CD4-positive, CD25-positive, alpha-beta regulatory T cell (primary cell): Measurements from ENCODE around the gene NPAS2. TPM values are rescaled to one million over a fixed set of nuclear protein-coding genes. Genes with fewer than 3 reads are reported as not detected.

Experiments used
- ATAC-seq, 2 donors: fragments of 150-1000 bp; cut with Tn5 transposase; one replicate each; pipeline ENCODE4 v1.10.0; 2021; ENCODE audit warnings: low read depth in 2 of 2, moderate number of reproducible peaks in 2 of 2, moderate library complexity in 1 of 2
- DNase-seq, 3 donors: peaks; one replicate each; pipeline versions ENCODE4 v3.0.0 to v3.0.0-alpha.2; 2012 to 2022; ENCODE audit warnings: mixed read lengths in 1 of 3
- H3K27ac ChIP-seq: one replicate; pipeline ENCODE4 v1.7.0; 2013; ENCODE audit warnings: mild to moderate bottlenecking, low read length; ENCODE audit not compliant: insufficient read depth, poor library complexity, severe bottlenecking
- H3K27me3 ChIP-seq: one replicate; pipeline ENCODE4 v1.7.0; 2013; ENCODE audit warnings: low read length; ENCODE audit not compliant: control insufficient read depth, insufficient read depth
- H3K36me3 ChIP-seq: one replicate; pipeline ENCODE4 v1.7.0; 2013; ENCODE audit warnings: mild to moderate bottlenecking, low read length, moderate library complexity; ENCODE audit not compliant: control insufficient read depth, insufficient read depth
- H3K4me1 ChIP-seq: 2 replicates; pipeline ENCODE4 v1.7.0; 2013; ENCODE audit warnings: mild to moderate bottlenecking, low read length; ENCODE audit not compliant: insufficient read depth, control insufficient read depth, poor library complexity, severe bottlenecking
- H3K4me3 ChIP-seq: one replicate; pipeline ENCODE4 v1.7.0; 2013; ENCODE audit warnings: low read depth, mild to moderate bottlenecking, low read length, moderate library complexity
- H3K9me3 ChIP-seq, 2 experiments: 1 replicate in 1 of 2; 2 replicates in 1 of 2; pipeline ENCODE4 v1.7.0; 2013; ENCODE audit warnings: low read length in 2 of 2, mild to moderate bottlenecking in 1 of 2, moderate library complexity in 1 of 2; ENCODE audit not compliant: control insufficient read depth in 2 of 2
- H3K27ac Mint-ChIP-seq, 3 donors: one replicate each; pipeline ENCODE4 v1.8.0; 2020 to 2022; ENCODE audit warnings: mild to moderate bottlenecking in 3 of 3, mixed read lengths in 3 of 3, moderate library complexity in 2 of 3
- H3K27me3 Mint-ChIP-seq: one replicate; pipeline ENCODE4 v1.8.0; 2022; ENCODE audit warnings: mild to moderate bottlenecking, mixed read lengths
- H3K36me3 Mint-ChIP-seq: one replicate; pipeline ENCODE4 v1.8.0; 2020; ENCODE audit warnings: mixed read lengths
- H3K4me1 Mint-ChIP-seq, 4 donors: one replicate each; pipeline ENCODE4 v1.8.0; 2020 to 2022; ENCODE audit warnings: mixed read lengths in 4 of 4, mild to moderate bottlenecking in 1 of 4
- H3K4me3 Mint-ChIP-seq, 4 donors: one replicate each; pipeline ENCODE4 v1.8.0; 2020 to 2022; ENCODE audit warnings: mild to moderate bottlenecking in 4 of 4, mixed read lengths in 4 of 4, moderate library complexity in 3 of 4
- H3K9me3 Mint-ChIP-seq, 7 donors: one replicate each; pipeline ENCODE4 v1.8.0; 2020 to 2022; ENCODE audit warnings: mixed read lengths in 7 of 7, mild to moderate bottlenecking in 3 of 7, moderate library complexity in 2 of 7
- polyA plus RNA-seq, 4 donors: library from polyadenylated mRNA; unstranded; fragments of 300-500 nt; fragmentation: Illumina TruSeq; gene quantifications; one replicate each; pipeline ENCODE4 v1.2.3, GENCODE V29; 2021
- total RNA-seq: library from RNA; stranded (reverse); gene quantifications from one replicate; pipeline ENCODE4 v1.2.3, GENCODE V29; 2022

NPAS2 gene
- total and polyA plus RNA-seq, 5 donors from 2014 or later, result 0.22 to 0.72 (median 0.54) TPM; not detected in 1

DNA sequence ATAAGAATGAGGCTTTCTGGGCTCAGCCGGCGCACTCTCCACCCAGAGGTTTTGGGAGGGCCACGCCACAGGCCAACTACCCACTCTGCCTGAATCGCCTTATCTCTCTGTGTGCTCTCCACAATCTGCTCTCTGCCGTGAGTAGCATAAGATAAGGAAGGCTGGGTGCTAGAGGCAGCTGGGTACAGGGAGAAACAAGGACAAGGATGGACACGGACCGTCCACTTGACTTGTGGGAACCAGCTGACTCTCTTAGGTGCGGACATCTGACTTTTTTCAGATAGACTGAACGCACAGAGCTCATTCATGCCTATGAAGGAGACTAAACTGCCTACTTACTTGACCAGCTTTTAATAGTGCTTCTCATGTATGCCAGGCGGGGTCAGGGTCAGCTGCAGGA lies 14.3 kb downstream of the NPAS2 start:
- no peak for ATAC-seq
- Histone ChIP-seq H3K27me3 (peaks cover 2% of the 10 kb centered on the region), H3K4me3 (no peak overlapping the region), H3K9me3 (no peaks in the 10 kb centered on the region), H3K36me3 (no peaks in the 10 kb centered on the region), H3K4me1 (no peaks in the 10 kb centered on the region), H3K27ac (no peak overlapping the region)
- no peak overlapping the region for H3K4me3 Mint-ChIP-seq
- no peaks in the 10 kb centered on the region for H3K27me3 Mint-ChIP-seq
- no peaks in the 10 kb centered on the region for H3K36me3 Mint-ChIP-seq
- H3K4me1 Mint-ChIP-seq, result peaks cover 0 to 4% (median 0%) of the 10 kb centered on the region in 4 donors
- no peak overlapping the region for H3K27ac Mint-ChIP-seq
- no peak for DNase-seq
- peaks cover 0 to 3% (median 0%) of the 10 kb centered on the region in 7 donors for H3K9me3 Mint-ChIP-seq

DNA sequence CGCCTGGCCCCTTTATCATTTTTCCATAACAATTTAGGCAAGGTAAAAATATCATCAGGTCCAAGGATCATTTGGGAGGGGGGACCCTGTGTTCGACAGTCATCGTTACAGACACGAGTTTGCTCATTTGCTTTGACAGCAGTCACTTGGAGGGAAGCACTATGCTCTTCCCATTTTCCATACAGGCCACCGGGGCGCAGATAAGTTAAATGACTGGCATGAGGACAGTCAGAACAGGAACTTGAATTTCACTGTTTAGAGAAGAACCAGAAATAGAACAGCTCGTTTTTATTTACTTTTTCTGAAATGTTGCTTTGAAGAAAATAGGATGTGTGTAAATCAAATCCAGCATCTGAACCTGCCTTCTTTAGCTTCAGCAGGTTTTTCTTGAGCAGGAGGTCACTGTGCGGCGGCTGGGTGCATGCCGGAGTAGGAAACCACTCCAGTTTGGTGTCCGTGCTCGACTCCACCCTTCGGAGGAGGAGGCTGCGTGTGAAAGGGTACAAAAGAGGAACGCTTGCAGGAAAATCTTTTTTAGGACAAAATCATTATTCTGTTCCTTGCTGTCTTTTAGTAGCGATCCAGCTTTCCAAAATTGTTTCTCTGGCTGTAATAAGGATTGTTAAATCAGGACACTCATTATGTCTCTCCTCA lies 15.2 kb downstream of the NPAS2 start:
- H3K27me3 ChIP-seq, result peaks cover 2% of the 10 kb centered on the region
- Mint-ChIP-seq H3K27ac (no peak overlapping the region), H3K4me3 (no peak overlapping the region), H3K36me3 (no peaks in the 10 kb centered on the region), H3K4me1 (peaks cover 0 to 4% (median 0%) of the 10 kb centered on the region in 4 donors), H3K27me3 (no peaks in the 10 kb centered on the region), H3K9me3 (peaks cover 0 to 3% (median 0%) of the 10 kb centered on the region in 7 donors)
- no peaks in the 10 kb centered on the region for H3K4me1 ChIP-seq
- no peak for ATAC-seq
- H3K4me3 ChIP-seq, result no peak overlapping the region
- H3K36me3 ChIP-seq, result no peaks in the 10 kb centered on the region
- DNase-seq, result no peak
- H3K27ac ChIP-seq, result no peak overlapping the region
- no peaks in the 10 kb centered on the region for H3K9me3 ChIP-seq

DNA sequence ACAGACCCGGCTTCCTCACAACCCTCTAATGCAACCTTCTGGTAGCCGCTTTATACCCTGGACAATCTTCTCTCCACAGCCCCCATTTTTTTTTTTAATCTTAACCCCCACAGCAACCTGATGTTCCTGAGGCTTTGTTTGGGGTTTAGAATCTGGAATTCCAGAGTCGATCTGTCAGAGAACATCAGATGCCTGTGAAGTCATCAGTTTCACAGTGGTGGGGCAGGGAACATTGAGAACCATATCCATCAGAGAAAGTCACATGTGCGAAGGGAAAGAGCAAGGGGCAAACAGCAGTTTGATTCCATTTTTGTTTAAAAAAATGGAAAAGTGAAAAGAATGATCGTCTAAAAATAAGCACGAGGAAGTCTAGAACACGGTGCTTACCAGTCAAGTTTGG lies 20.6 kb downstream of the NPAS2 start:
- no peak overlapping the region for H3K27ac Mint-ChIP-seq

DNA sequence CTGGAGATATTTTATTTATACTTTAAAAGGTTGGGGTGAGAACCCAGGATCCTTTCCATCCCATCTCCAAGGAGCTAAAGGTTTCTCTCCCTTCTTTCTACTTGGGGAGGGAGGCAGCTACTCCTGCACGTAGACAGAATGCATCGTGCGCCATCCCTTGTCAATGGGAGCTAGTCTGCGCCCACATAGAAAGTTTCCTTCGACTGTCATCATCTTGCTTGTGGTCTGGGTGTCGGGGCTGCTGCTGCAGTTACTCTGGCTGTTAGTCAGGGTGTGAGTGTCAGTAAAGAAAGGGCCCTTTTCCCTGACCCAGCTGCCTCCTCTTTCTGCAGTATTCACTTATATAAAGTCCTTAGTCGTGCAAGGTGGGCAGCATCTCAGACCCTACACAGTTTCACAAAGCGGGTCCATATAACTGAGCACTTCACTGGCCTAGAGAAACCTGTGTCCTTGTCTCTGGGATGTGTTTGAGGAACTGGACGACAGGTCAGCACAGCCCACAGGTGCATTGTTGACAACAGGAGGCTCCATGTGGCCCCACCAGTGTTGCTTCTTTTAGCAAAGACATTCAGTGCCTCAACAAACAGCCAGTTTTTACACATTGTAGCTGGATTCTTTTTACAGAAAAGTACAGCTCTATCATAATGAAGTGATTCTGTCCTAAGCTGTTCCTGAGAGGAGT lies 22.4 kb downstream of the NPAS2 start:
- ATAC-seq (no peak), DNase-seq (no peak)
- Mint-ChIP-seq H3K27me3 (peaks cover 6% of the 10 kb centered on the region), H3K9me3 (peaks cover 0 to 6% (median 0%) of the 10 kb centered on the region in 7 donors), H3K4me3 (no peak overlapping the region), H3K36me3 (peaks cover 3% of the 10 kb centered on the region), H3K4me1 (no peaks in the 10 kb centered on the region), H3K27ac (no peak overlapping the region)
- H3K27ac ChIP-seq, result no peak overlapping the region
- no peaks in the 10 kb centered on the region for H3K4me1 ChIP-seq
- H3K27me3 ChIP-seq, result peaks cover 4% of the 10 kb centered on the region
- no peaks in the 10 kb centered on the region for H3K9me3 ChIP-seq
- no peak overlapping the region for H3K4me3 ChIP-seq
- H3K36me3 ChIP-seq, result no peaks in the 10 kb centered on the region

More for the DNA sequence above, 20.6 kb downstream of the NPAS2 start:
- ATAC-seq (no peak), DNase-seq (no peak)
- no peaks in the 10 kb centered on the region for H3K36me3 ChIP-seq
- H3K4me1 ChIP-seq, result no peaks in the 10 kb centered on the region
- H3K9me3 ChIP-seq, result no peaks in the 10 kb centered on the region
- peaks cover 3% of the 10 kb centered on the region for H3K36me3 Mint-ChIP-seq
- H3K4me3 ChIP-seq, result no peak overlapping the region
- H3K4me3 Mint-ChIP-seq, result no peak overlapping the region
- peaks cover 2% of the 10 kb centered on the region for H3K27me3 ChIP-seq
- H3K9me3 Mint-ChIP-seq, result peaks cover 0 to 6% (median 0%) of the 10 kb centered on the region in 7 donors
- no peaks in the 10 kb centered on the region for H3K4me1 Mint-ChIP-seq
- H3K27ac ChIP-seq, result no peak overlapping the region
- peaks cover 6% of the 10 kb centered on the region for H3K27me3 Mint-ChIP-seq

DNA sequence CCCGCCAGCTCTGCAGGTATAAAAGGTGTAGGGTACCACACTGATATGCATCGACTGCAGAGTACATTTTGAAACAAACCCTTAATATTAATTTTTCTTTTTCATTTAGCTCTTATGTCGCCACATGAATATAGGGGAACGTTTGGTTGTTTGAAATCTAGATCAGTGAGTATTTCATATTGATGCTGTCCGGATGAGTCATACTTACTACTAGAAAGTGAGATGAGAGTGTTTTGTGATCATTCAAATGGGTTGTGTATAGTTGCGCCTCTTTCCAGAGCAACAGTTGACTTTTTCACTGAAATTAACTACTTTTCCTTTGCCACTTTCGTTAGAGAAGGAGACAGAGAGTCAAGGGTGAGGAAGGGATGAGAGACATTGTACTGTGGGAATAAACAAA lies 24.6 kb downstream of the NPAS2 start:
- H3K9me3 Mint-ChIP-seq, result peaks cover 0 to 6% (median 0%) of the 10 kb centered on the region in 7 donors
- H3K4me3 Mint-ChIP-seq, result no peak overlapping the region
- DNase-seq, result no peak
- H3K27me3 Mint-ChIP-seq, result peaks cover 9% of the 10 kb centered on the region
- H3K4me1 Mint-ChIP-seq, result no peaks in the 10 kb centered on the region
- no peak for ATAC-seq
- no peaks in the 10 kb centered on the region for H3K4me1 ChIP-seq
- H3K27me3 ChIP-seq, result peaks cover 7% of the 10 kb centered on the region
- no peaks in the 10 kb centered on the region for H3K9me3 ChIP-seq
- no peak overlapping the region for H3K27ac ChIP-seq
- H3K36me3 Mint-ChIP-seq, result peaks cover 3% of the 10 kb centered on the region
- H3K27ac Mint-ChIP-seq, result no peak overlapping the region
- no peak overlapping the region for H3K4me3 ChIP-seq
- H3K36me3 ChIP-seq, result no peaks in the 10 kb centered on the region

DNA sequence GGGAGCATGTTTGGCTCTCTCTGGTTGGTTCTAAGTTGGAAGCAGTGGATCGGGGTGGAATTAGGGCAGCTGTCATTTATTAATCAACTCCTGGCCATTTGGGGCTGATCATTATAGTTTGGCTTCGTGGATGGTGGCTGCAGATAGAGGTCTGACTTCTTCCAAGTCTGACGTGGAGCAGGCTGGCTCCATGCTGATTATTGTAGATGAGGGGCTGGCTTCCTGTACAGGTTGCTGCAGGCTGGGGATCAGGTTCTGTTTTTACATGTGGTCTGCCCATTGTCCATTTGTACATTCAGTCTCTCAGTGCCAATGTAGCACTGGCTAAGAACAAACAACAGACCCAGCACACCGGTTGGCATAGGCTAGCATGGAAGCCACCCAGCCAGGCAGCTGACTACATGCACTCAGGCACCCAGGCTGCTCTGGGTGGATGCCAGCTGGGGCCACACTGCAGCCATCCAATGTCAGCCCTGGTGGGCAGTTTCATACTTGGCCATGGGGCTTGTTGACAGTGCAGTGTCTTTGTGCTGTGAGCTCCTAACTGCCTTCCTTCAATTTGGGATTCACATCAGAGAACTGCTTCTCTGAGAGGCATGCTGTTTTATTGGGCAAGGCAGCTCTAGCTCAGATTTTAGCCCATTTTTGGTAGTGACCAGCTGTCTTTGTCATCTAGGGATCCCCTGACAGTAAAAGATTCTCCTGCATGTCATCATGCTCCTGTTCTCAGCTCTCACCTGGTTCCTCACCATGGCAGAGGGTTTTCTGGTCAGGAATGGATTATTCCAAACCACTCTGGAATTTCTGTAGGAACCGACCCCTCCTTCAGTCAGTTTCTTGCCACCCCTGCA lies 25.4 kb downstream of the NPAS2 start:
- H3K27ac ChIP-seq, result no peak overlapping the region
- H3K4me3 ChIP-seq, result no peak overlapping the region
- ATAC-seq, result no peak
- H3K4me1 ChIP-seq, result no peaks in the 10 kb centered on the region
- H3K27me3 ChIP-seq, result peaks cover 6% of the 10 kb centered on the region
- DNase-seq, result no peak
- H3K9me3 ChIP-seq, result no peaks in the 10 kb centered on the region
- peaks cover 3% of the 10 kb centered on the region for H3K36me3 Mint-ChIP-seq
- H3K27me3 Mint-ChIP-seq, result peaks cover 11% of the 10 kb centered on the region
- H3K36me3 ChIP-seq, result no peaks in the 10 kb centered on the region
- H3K4me1 Mint-ChIP-seq, result peaks cover 0 to 2% (median 0%) of the 10 kb centered on the region in 4 donors
- no peak overlapping the region for H3K4me3 Mint-ChIP-seq
- peaks cover 0 to 6% (median 0%) of the 10 kb centered on the region in 7 donors for H3K9me3 Mint-ChIP-seq
- H3K27ac Mint-ChIP-seq, result peak overlapping the region in 1 of 3 donors; percentile 61

DNA sequence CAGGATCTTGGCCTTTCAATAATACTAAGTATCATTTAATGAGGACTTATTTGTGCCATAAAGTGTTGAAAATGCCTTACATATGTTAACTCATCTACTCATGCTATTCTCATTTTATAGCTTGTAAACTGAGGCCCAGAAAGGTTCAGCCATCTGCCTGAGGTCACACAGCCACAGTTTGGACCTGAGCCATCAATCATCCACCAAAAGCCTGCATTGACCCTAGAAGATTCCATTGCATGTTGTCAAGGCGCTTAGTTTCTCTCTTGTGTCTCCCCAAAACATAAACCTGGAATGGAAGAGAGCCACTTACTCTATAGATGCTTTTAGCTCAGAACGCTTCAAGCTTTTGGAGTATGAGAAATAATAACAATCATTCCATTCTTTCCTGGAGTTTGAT lies 26.8 kb downstream of the NPAS2 start:
- peaks cover 11% of the 10 kb centered on the region for H3K27me3 Mint-ChIP-seq
- no peak overlapping the region for H3K27ac Mint-ChIP-seq
- peaks cover 0 to 6% (median 0%) of the 10 kb centered on the region in 7 donors for H3K9me3 Mint-ChIP-seq
- H3K4me3 Mint-ChIP-seq, result no peak overlapping the region
- Histone ChIP-seq H3K36me3 (no peaks in the 10 kb centered on the region), H3K9me3 (no peaks in the 10 kb centered on the region), H3K27me3 (peaks cover 5% of the 10 kb centered on the region), H3K4me3 (no peak overlapping the region), H3K27ac (no peak overlapping the region), H3K4me1 (no peaks in the 10 kb centered on the region)
- H3K36me3 Mint-ChIP-seq, result peaks cover 3% of the 10 kb centered on the region
- H3K4me1 Mint-ChIP-seq, result peaks cover 0 to 2% (median 0%) of the 10 kb centered on the region in 4 donors
- DNase-seq, result no peak
- ATAC-seq, result no peak
